ENCODE results near the gene CRKL.

The CRKL gene

DNA sequence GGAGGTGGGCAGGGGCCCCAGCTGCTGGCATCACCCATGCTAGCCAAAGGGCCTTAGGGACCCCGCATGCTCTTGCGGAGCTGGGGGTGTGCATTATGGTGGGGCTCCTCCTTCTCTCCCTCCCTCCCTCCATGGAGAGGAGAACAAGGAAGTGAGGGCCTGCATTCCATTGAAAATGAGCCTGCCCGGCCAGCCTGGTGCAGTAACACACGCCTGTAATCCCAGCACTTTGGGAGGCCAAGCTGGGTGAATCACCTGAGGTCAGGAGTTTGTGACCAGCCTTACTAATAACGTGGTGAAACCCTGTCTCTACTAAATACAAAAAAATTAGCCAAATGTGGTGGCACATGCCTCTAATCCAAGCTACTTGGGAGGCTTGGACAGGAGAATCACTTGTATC is 36.0 kb upstream of the CRKL start:
- H3K4me3 ChIP-seq (ENCODE audit: low read depth, low read length) = no peak overlapping the region
- TF ChIP-seq CTCF (conservative IDR thresholded peaks at IDR 0.05; ENCODE audit: low read depth, low read length) = no peak
- no peak for DNase-seq (ENCODE audit: low read depth)

DNA sequence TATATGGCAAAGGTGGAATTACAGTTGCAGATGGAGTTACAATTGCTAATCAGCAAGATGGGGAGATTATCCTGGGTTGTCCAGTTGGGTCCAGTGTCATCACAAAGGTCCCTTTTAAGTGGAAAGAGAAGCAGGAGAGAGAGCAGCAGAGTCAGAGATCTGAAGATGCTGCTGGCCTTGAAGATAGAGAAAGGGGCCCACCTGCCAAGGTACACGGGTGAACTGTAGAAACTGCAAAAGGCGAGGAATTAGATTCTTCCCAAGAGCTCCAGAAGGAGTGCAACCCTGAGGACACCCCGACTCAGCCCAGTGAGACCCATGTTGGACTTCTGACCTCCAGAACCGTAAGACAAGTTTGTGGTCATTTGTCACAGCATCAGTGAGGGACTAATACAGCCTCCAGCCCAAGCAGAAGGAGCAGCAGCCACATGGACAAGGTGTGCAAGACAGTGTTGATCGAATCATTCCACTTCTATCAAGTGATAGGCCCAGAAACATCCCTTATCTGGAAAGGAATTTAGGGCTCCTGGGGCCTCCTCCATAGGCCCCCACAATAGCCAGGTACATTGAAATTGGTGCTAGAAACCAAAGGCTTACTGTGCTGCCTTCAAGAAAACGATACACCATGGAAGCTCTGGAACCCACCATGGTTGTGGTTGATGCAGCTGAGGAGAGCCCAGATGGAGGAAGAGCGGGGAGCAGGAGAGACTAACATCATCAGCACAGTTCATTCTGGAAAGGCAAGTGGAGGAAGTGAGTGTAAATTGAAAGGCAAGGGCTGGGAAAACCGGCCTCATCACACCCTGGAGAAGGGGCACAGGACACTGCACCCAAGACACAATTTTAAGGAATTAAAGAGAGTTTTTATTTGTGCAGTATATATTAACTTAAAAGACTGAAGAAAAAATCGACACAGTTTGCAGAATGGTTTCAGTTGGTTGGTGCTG is 35.1 kb upstream of the CRKL start:
- no peak overlapping the region for H3K4me3 ChIP-seq (ENCODE audit: low read depth, low read length)
- no peak for TF ChIP-seq CTCF (conservative IDR thresholded peaks at IDR 0.05; ENCODE audit: low read depth, low read length)
- no peak for DNase-seq (ENCODE audit: low read depth)

- TF ChIP-seq CTCF (conservative IDR thresholded peaks at IDR 0.05; ENCODE audit: low read depth, low read length) = no peak
- no peak for DNase-seq (ENCODE audit: low read depth)
- no peak overlapping the region for H3K4me3 ChIP-seq (ENCODE audit: low read depth, low read length)
Observed at GRCh38 chr22:20882855-20883254, 34.4 kb upstream of the CRKL start.

DNA sequence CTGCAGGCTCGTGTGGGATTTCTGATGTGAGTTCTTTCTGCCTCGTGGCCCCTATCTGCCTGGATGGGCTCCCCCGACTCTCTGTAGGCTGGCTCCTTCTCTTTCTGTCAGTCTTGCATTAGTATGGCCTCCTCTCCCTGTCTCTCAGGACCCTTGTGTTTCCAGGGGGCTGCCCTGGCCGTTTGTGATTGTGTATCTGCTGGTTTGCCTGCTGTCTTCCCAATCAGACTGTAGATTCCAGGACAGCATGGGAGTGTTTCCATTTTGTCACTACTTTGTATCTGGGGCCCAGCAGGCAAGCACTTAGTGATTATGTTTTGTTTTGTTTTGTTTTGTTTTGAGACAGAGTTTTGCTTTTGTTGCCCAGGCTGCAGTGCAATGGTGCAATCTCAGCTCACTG is 32.8 kb upstream of the CRKL start:
- no peak for DNase-seq (ENCODE audit: low read depth)
- no peak overlapping the region for H3K4me3 ChIP-seq (ENCODE audit: low read depth, low read length)
- TF ChIP-seq CTCF (conservative IDR thresholded peaks at IDR 0.05; ENCODE audit: low read depth, low read length) = no peak

DNA sequence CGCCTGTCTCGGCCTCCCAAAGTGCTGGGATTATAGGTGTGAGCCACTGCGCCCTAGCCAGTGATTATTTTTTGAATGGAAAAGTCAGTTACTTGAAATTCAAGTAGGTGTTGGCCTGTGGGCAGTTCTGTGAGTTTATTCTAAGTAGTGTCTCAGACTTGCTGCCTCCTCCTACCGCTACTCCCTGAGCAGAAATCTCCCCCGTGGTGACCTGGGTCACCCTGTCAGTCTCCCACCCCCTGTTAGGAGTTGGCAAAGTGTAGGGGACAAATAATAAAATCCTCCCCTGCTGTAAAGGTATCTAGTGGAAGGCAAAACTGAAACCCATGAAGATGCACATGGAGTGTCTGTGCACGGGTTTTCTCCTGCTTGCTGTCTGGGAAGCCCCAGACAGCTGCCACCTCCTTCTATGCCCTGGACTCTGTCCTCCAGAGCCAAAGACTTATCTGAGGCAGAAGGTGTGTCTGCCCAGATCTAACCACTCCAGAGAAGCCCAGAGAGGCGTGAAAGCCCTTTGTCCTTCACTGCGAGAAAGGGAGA is 32.1 kb upstream of the CRKL start:
- no peak for TF ChIP-seq CTCF (conservative IDR thresholded peaks at IDR 0.05; ENCODE audit: low read depth, low read length)
- H3K4me3 ChIP-seq (ENCODE audit: low read depth, low read length) = no peak overlapping the region
- DNase-seq (ENCODE audit: low read depth) = no peak

- DNase-seq (ENCODE audit: low read depth) = peak; percentile 90
- TF ChIP-seq CTCF (conservative IDR thresholded peaks at IDR 0.05; ENCODE audit: low read depth, low read length) = peak; percentile 93
- H3K4me3 ChIP-seq (ENCODE audit: low read depth, low read length) = peak overlapping the region; percentile 26
Observed at GRCh38 chr22:20885557-20886323, 31.5 kb upstream of the CRKL start.

Data from choroid plexus epithelial cell (primary cell).